HepG2 (cell line): ENCODE data around the gene KCNF1. TPM values are rescaled to one million over a fixed set of nuclear protein-coding genes. Genes with fewer than 3 reads are reported as not detected.

ENCODE experiments used
- ARID2 ChIP-seq: sonication (generic); formaldehyde crosslinking; IDR thresholded peaks from 2 replicates; pipeline ENCODE4 v1.8.1; 2022; ENCODE audit warnings: mild to moderate bottlenecking, missing genetic modification reagents, borderline replicate concordance
- ARID3A ChIP-seq: IDR thresholded peaks from 2 replicates; pipeline ENCODE4 v1.6.1; 2012; ENCODE audit warnings: low read depth, low read length, improper control_type of control experiment
- ATRX ChIP-seq: sonication (generic); formaldehyde crosslinking; IDR thresholded peaks from 2 replicates; pipeline ENCODE4 v1.4.0; 2020; ENCODE audit warnings: missing genetic modification reagents, borderline replicate concordance
- CREM ChIP-seq, 2 experiments: sonication (generic) in 1 of 2; formaldehyde crosslinking in 1 of 2; IDR thresholded peaks; 2 replicates each; pipeline versions ENCODE4 v1.4.0 to v1.6.1; 2016 to 2020; ENCODE audit warnings: antibody characterized with exemption in 1 of 2, mild to moderate bottlenecking in 1 of 2, missing genetic modification reagents in 1 of 2
- FOXA3 ChIP-seq: IDR thresholded peaks from 2 replicates; pipeline ENCODE4 v1.6.1; 2016; ENCODE audit warnings: missing genetic modification reagents, missing compliant biosample characterization
- GATAD2A ChIP-seq: IDR thresholded peaks from 2 replicates; pipeline ENCODE4 v1.6.1; 2016
- HNRNPK ChIP-seq: fragments of 200-400 bp; formaldehyde crosslinking; IDR thresholded peaks from 2 replicates; pipeline ENCODE4 v1.6.1; 2018; ENCODE audit warnings: low read length, low read depth, moderate library complexity, mild to moderate bottlenecking; ENCODE audit not compliant: poor library complexity, severe bottlenecking
- MATR3 ChIP-seq: sonication (generic); formaldehyde crosslinking; IDR thresholded peaks from 2 replicates; pipeline ENCODE4 v1.4.0; 2020; ENCODE audit warnings: missing genetic modification reagents
- MLX ChIP-seq: IDR thresholded peaks from 2 replicates; pipeline ENCODE4 v1.6.1; 2016
- MYNN ChIP-seq: sonication (generic); formaldehyde crosslinking; IDR thresholded peaks from 2 replicates; pipeline ENCODE4 v1.4.0; 2020; ENCODE audit warnings: mild to moderate bottlenecking, low read depth, missing genetic modification reagents
- NFKBIZ ChIP-seq: IDR thresholded peaks from 2 replicates; pipeline ENCODE4 v1.6.1; 2018; ENCODE audit warnings: missing genetic modification reagents, missing compliant biosample characterization
- NPAS2 ChIP-seq: sonication (generic); formaldehyde crosslinking; IDR thresholded peaks from 2 replicates; pipeline ENCODE4 v1.8.0; 2022; ENCODE audit warnings: mild to moderate bottlenecking, missing genetic modification reagents, borderline replicate concordance
- POGZ ChIP-seq: sonication (generic); formaldehyde crosslinking; IDR thresholded peaks from 2 replicates; pipeline ENCODE4 v1.4.0; 2020; ENCODE audit warnings: mild to moderate bottlenecking, missing genetic modification reagents
- TAF15 ChIP-seq: fragments of 200-400 bp; formaldehyde crosslinking; IDR thresholded peaks from one replicate; pipeline ENCODE4 v1.6.1; 2018; ENCODE audit warnings: mild to moderate bottlenecking, low read depth, low read length; ENCODE audit not compliant: poor library complexity, severe bottlenecking
- TCF12 ChIP-seq, 2 experiments: fragments of 450-650 bp in 1 of 2; sonication (generic) in 1 of 2; formaldehyde crosslinking in 1 of 2; IDR thresholded peaks; 2 replicates each; pipeline versions ENCODE4 v1.6.1 to v1.8.0; 2017 to 2022; ENCODE audit warnings: antibody characterized with exemption in 1 of 2, mild to moderate bottlenecking in 1 of 2, missing genetic modification reagents in 1 of 2, moderate library complexity in 1 of 2
- TEAD2 ChIP-seq: sonication (generic); formaldehyde crosslinking; IDR thresholded peaks from 2 replicates; pipeline ENCODE4 v1.9.0; 2021; ENCODE audit warnings: missing genetic modification reagents
- UBTF ChIP-seq: sonication (generic); formaldehyde crosslinking; IDR thresholded peaks from 2 replicates; pipeline ENCODE4 v1.4.0; 2020; ENCODE audit warnings: mild to moderate bottlenecking, missing genetic modification reagents
- ZNF24 ChIP-seq: fragments of 450-650 bp; IDR thresholded peaks from 2 replicates; pipeline ENCODE4 v1.6.1; 2017; ENCODE audit warnings: antibody characterized with exemption, mild to moderate bottlenecking
- ZNF274 ChIP-seq: sonication (generic); formaldehyde crosslinking; IDR thresholded peaks from 2 replicates; pipeline ENCODE4 v1.5.1; 2020; ENCODE audit warnings: mild to moderate bottlenecking, missing genetic modification reagents
- ZNF33A ChIP-seq: sonication (generic); formaldehyde crosslinking; IDR thresholded peaks from 2 replicates; pipeline ENCODE4 v1.5.1; 2020; ENCODE audit warnings: missing genetic modification reagents, mild to moderate bottlenecking, moderate library complexity, borderline replicate concordance
- ZNF354B ChIP-seq: sonication (generic); formaldehyde crosslinking; IDR thresholded peaks from 2 replicates; pipeline ENCODE4 v1.8.0; 2022; ENCODE audit warnings: mild to moderate bottlenecking, missing genetic modification reagents
- ZNF446 ChIP-seq: sonication (generic); formaldehyde crosslinking; IDR thresholded peaks from 2 replicates; pipeline ENCODE4 v1.5.0; 2020; ENCODE audit warnings: mild to moderate bottlenecking, missing genetic modification reagents
- ZNF460 ChIP-seq: sonication (generic); formaldehyde crosslinking; IDR thresholded peaks from 2 replicates; pipeline ENCODE4 v1.5.1; 2020; ENCODE audit warnings: missing genetic modification reagents, mild to moderate bottlenecking, borderline replicate concordance
- ZNF550 ChIP-seq: sonication (generic); formaldehyde crosslinking; IDR thresholded peaks from 2 replicates; pipeline ENCODE4 v1.4.0; 2020; ENCODE audit warnings: mild to moderate bottlenecking, missing genetic modification reagents, borderline replicate concordance
- ZNF576 ChIP-seq: sonication (generic); formaldehyde crosslinking; IDR thresholded peaks from 2 replicates; pipeline ENCODE4 v1.4.0; 2020; ENCODE audit warnings: mild to moderate bottlenecking, missing genetic modification reagents
- polyA plus RNA-seq, 8 experiments: library from polyadenylated mRNA; depleted of rRNA in 3 of 8; stranded (reverse) in 7 of 8; unstranded in 1 of 8; fragments of >200 nt; fragmentation: Illumina TruSeq in 4 of 8; extraction: Trizol in 4 of 8; gene quantifications; 2 replicates each; pipeline versions ENCODE4 v1.2.1 to v1.2.3, GENCODE V29; 2011 to 2016; ENCODE audit warnings: low read depth in 4 of 8, missing spikeins in 1 of 8, mixed read lengths in 1 of 8; ENCODE audit not compliant: insufficient read depth in 1 of 8
- total RNA-seq, 5 experiments: library from RNA; depleted of rRNA; stranded (reverse); fragments of >200 nt; fragmentation: Illumina TruSeq; extraction: Trizol; gene quantifications; 2 replicates each; pipeline ENCODE4 v1.2.3, GENCODE V29; 2016; ENCODE audit warnings: low read depth in 1 of 5

The KCNF1 gene
- total and polyA plus RNA-seq, 2 of the 13 experiments (the other 11 are each of a cell fraction or from before 2014, with no cell fraction given), result 0.09 to 0.12 TPM

- TF ChIP-seq ARID3A (peak; percentile 39; the same call in 1 of the 2 replicates), ZNF446 (CRISPR knock-in tag) (no peak), TEAD2 (CRISPR knock-in tag) (no peak), ZNF576 (CRISPR knock-in tag) (no peak), POGZ (CRISPR knock-in tag) (peak; percentile 69), NFKBIZ (CRISPR knock-in tag) (peak; percentile 73; the same call in 1 of the 2 replicates), GATAD2A (CRISPR knock-in tag) (peak; percentile 94), ATRX (CRISPR knock-in tag) (no peak), ZNF354B (CRISPR knock-in tag) (no peak), ZNF24 (peak; percentile 96), CREM (IDR thresholded peaks at IDR 0.05) (peak; percentile 68), CREM (CRISPR knock-in tag; IDR thresholded peaks at IDR 0.05) (no peak), HNRNPK (no peak), TCF12 (IDR thresholded peaks at IDR 0.05) (no peak), TCF12 (CRISPR knock-in tag; IDR thresholded peaks at IDR 0.05) (no peak), ZNF460 (CRISPR knock-in tag) (no peak), TAF15 (no peak), ARID2 (CRISPR knock-in tag) (no peak; the same call in 1 of the 2 replicates), FOXA3 (CRISPR knock-in tag) (peak; percentile 99), UBTF (peak; percentile 38; the same call in 1 of the 2 replicates), MATR3 (CRISPR knock-in tag) (no peak), NPAS2 (CRISPR knock-in tag) (no peak), ZNF33A (CRISPR knock-in tag) (no peak), MYNN (CRISPR knock-in tag) (no peak), ZNF274 (CRISPR knock-in tag) (no peak), ZNF550 (CRISPR knock-in tag) (no peak), MLX (CRISPR knock-in tag) (peak; percentile 80)
Observed at GRCh38 chr2:10935953-10936942, 24.5 kb downstream of the KCNF1 start (continued).
